Measurements from ENCODE around the gene THADA. TPM values are rescaled to one million over a fixed set of nuclear protein-coding genes. Genes with fewer than 3 reads are reported as not detected.

Gene THADA
- total RNA-seq, 1 experiment from 2014 or later, result 27.5 TPM

GRCh38 chr2:43585708-43586107 is 10.1 kb downstream of the THADA start:
- TF ChIP-seq HMGA2 (CRISPR knock-in tag; IDR thresholded peaks at IDR 0.05), result peak; percentile 92
- TF ChIP-seq TEAD4 (CRISPR knock-in tag; IDR thresholded peaks at IDR 0.05), result no peak
- H3K9me3 Mint-ChIP-seq, result no peaks in the 10 kb centered on the region
- no peaks in the 10 kb centered on the region for H3K4me1 Mint-ChIP-seq
- ChIA-PET POLR2A (no interaction called here), CTCF (no interaction called here)
- no peak overlapping the region for H3K27ac Mint-ChIP-seq
- no peak for ATAC-seq
- DNase-seq (ENCODE audit: low spot score), result no peak
- H3K36me3 Mint-ChIP-seq, result peaks cover 26% of the 10 kb centered on the region
- H3K4me3 Mint-ChIP-seq, result no peak overlapping the region
- H3K27me3 Mint-ChIP-seq (ENCODE audit: low read depth), result no peaks in the 10 kb centered on the region

GRCh38 chr2:43579275-43579981 is 16.4 kb downstream of the THADA start:
- H3K36me3 Mint-ChIP-seq, result peaks cover 21% of the 10 kb centered on the region
- DNase-seq (ENCODE audit: low spot score), result no peak
- ChIA-PET CTCF (interaction anchor here (0.5 kb wide), 1 partner anchor 14 kb away, joined by 3 read pairs; no protein-coding TSS in a partner anchor), POLR2A (interaction anchor here (0.6 kb wide), 1 partner anchor 240 kb away, joined by 4 read pairs; no protein-coding TSS in a partner anchor)
- ATAC-seq, result no peak
- H3K27me3 Mint-ChIP-seq (ENCODE audit: low read depth), result no peaks in the 10 kb centered on the region
- no peak overlapping the region for H3K4me3 Mint-ChIP-seq
- H3K27ac Mint-ChIP-seq, result no peak overlapping the region
- no peaks in the 10 kb centered on the region for H3K4me1 Mint-ChIP-seq
- no peaks in the 10 kb centered on the region for H3K9me3 Mint-ChIP-seq
- TF ChIP-seq ZNF396 (CRISPR knock-in tag; IDR thresholded peaks at IDR 0.05; ENCODE audit: borderline replicate concordance), result no peak
- TF ChIP-seq ETV6 (CRISPR knock-in tag; IDR thresholded peaks at IDR 0.05), result no peak
- no peak for TF ChIP-seq MLX (CRISPR knock-in tag; IDR thresholded peaks at IDR 0.05)
- no peak for TF ChIP-seq JUN (CRISPR knock-in tag; IDR thresholded peaks at IDR 0.05)
- no peak for TF ChIP-seq ZNF121 (CRISPR knock-in tag; IDR thresholded peaks at IDR 0.05)
- no peak for TF ChIP-seq RORB (CRISPR knock-in tag; IDR thresholded peaks at IDR 0.05)
- TF ChIP-seq ZNF671 (CRISPR knock-in tag; IDR thresholded peaks at IDR 0.05), result no peak
- TF ChIP-seq FOXP1 (CRISPR knock-in tag; IDR thresholded peaks at IDR 0.05; ENCODE audit: borderline replicate concordance), result no peak
- no peak for TF ChIP-seq PREB (CRISPR knock-in tag; IDR thresholded peaks at IDR 0.05; ENCODE audit: borderline replicate concordance)
- no peak for TF ChIP-seq ZNF416 (CRISPR knock-in tag; IDR thresholded peaks at IDR 0.05)
- no peak for TF ChIP-seq NR1H2 (CRISPR knock-in tag; IDR thresholded peaks at IDR 0.05)
- no peak for TF ChIP-seq NFATC4 (CRISPR knock-in tag; IDR thresholded peaks at IDR 0.05)
- TF ChIP-seq, protein P1, sequence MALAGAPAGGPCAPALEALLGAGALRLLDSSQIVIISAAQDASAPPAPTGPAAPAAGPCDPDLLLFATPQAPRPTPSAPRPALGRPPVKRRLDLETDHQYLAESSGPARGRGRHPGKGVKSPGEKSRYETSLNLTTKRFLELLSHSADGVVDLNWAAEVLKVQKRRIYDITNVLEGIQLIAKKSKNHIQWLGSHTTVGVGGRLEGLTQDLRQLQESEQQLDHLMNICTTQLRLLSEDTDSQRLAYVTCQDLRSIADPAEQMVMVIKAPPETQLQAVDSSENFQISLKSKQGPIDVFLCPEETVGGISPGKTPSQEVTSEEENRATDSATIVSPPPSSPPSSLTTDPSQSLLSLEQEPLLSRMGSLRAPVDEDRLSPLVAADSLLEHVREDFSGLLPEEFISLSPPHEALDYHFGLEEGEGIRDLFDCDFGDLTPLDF (CRISPR knock-in tag; IDR thresholded peaks at IDR 0.05), result no peak
- TF ChIP-seq RELA (CRISPR knock-in tag; IDR thresholded peaks at IDR 0.05; ENCODE audit: borderline replicate concordance), result no peak
- no peak for TF ChIP-seq ZNF219 (CRISPR knock-in tag; IDR thresholded peaks at IDR 0.05; ENCODE audit: borderline replicate concordance)
- TF ChIP-seq, protein P2, sequence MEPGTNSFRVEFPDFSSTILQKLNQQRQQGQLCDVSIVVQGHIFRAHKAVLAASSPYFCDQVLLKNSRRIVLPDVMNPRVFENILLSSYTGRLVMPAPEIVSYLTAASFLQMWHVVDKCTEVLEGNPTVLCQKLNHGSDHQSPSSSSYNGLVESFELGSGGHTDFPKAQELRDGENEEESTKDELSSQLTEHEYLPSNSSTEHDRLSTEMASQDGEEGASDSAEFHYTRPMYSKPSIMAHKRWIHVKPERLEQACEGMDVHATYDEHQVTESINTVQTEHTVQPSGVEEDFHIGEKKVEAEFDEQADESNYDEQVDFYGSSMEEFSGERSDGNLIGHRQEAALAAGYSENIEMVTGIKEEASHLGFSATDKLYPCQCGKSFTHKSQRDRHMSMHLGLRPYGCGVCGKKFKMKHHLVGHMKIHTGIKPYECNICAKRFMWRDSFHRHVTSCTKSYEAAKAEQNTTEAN (CRISPR knock-in tag; IDR thresholded peaks at IDR 0.05), result no peak
- TF ChIP-seq AR (CRISPR knock-in tag; IDR thresholded peaks at IDR 0.05), result no peak
